A549 (cell line): ENCODE results near the gene ECM1. TPM values are rescaled to one million over a fixed set of nuclear protein-coding genes. Genes with fewer than 3 reads are reported as not detected.

ENCODE experiments used
- ATAC-seq, 2 experiments: fragments of 200-7000 bp in 1 of 2; fragments of >200 bp in 1 of 2; cut with Nextera tagmentation in 1 of 2; cut with Tn5 transposase in 1 of 2; 3 replicates each; pipeline versions ENCODE4 v1.8.0 to v1.9.1; 2018 to 2020; ENCODE audit warnings: mild to moderate bottlenecking in 1 of 2, moderate library complexity in 1 of 2
- CTCF ChIA-PET: fragments of 300-600 bp; sonication (Branson Sonifier 250); formaldehyde crosslinking; extraction: SDS; loops from one replicate; lab custom pipeline; 2021; ENCODE audit warnings: antibody characterized with exemption, inconsistent platforms; lab: Yijun Ruan, JAX
- POLR2A ChIA-PET: fragments of 350-600 bp; formaldehyde crosslinking; extraction: SDS; loops from one replicate; lab custom pipeline; 2021; ENCODE audit warnings: antibody characterized with exemption, inconsistent platforms; lab: Yijun Ruan, JAX
- DNase-seq, 2 experiments: peaks; one replicate each; pipeline versions ENCODE4 v3.0.0 to v3.0.0-alpha.2; 2011 to 2016; ENCODE audit warnings: low read depth in 1 of 2, low spot score in 1 of 2
- FAIRE-seq: peaks from 2 replicates; lab custom pipeline; 2011; peaks lifted over from hg19 to GRCh38; lab: Jason Lieb, UNC
- H3K27ac ChIP-seq, 2 experiments: fragments of >200 bp; sonication (Bioruptor Twin); formaldehyde crosslinking; 3 replicates each; pipeline ENCODE4 v1.5.1; 2016 to 2017
- H3K4me1 ChIP-seq: fragments of >200 bp; sonication (Bioruptor Twin); formaldehyde crosslinking; 3 replicates; pipeline ENCODE4 v1.6.1; 2016
- H3K4me2 ChIP-seq: fragments of >200 bp; sonication (Bioruptor Twin); formaldehyde crosslinking; 3 replicates; pipeline ENCODE4 v1.6.1; 2016
- H3K4me3 ChIP-seq: fragments of >200 bp; sonication (Bioruptor Twin); formaldehyde crosslinking; 3 replicates; pipeline ENCODE4 v1.5.1; 2016
- H3K9me3 ChIP-seq: fragments of >200 bp; sonication (Bioruptor Twin); formaldehyde crosslinking; 3 replicates; pipeline ENCODE4 v1.6.1; 2016
- BHLHE40 ChIP-seq: IDR thresholded peaks from 2 replicates; pipeline ENCODE4 v1.6.1; 2012; ENCODE audit warnings: low read depth, low read length, inconsistent platforms
- CBX8 ChIP-seq: fragments of 200-600 bp; sonication (generic); IDR thresholded peaks from 2 replicates; pipeline ENCODE4 v1.6.1; 2016
- CHD2 ChIP-seq: fragments of 150-350 bp; IDR thresholded peaks from 2 replicates; pipeline ENCODE4 v1.6.1; 2014; ENCODE audit warnings: low read length; ENCODE audit not compliant: partially characterized antibody
- CHD4 ChIP-seq: fragments of 200-600 bp; sonication (generic); IDR thresholded peaks from 2 replicates; pipeline ENCODE4 v1.6.1; 2016; ENCODE audit warnings: antibody characterized with exemption, mild to moderate bottlenecking, borderline replicate concordance
- EHMT2 ChIP-seq: fragments of 200-600 bp; sonication (generic); IDR thresholded peaks from 2 replicates; pipeline ENCODE4 v1.6.1; 2016; ENCODE audit warnings: antibody characterized with exemption, low read depth, mild to moderate bottlenecking, moderate library complexity
- ESRRA ChIP-seq: fragments of 150-350 bp; IDR thresholded peaks from 2 replicates; pipeline ENCODE4 v1.6.1; 2014; ENCODE audit warnings: mild to moderate bottlenecking, low read length, borderline replicate concordance
- FOXS1 ChIP-seq: fragments of 250-450 bp; sonication (Bioruptor Pico); IDR thresholded peaks from 2 replicates; pipeline ENCODE4 v1.5.0; 2020; ENCODE audit warnings: mild to moderate bottlenecking, moderate library complexity
- GATA3 ChIP-seq: IDR thresholded peaks from 2 replicates; pipeline ENCODE4 v1.6.1; 2012; ENCODE audit warnings: borderline replicate concordance
- HDAC2 ChIP-seq: fragments of 200-600 bp; sonication (generic); IDR thresholded peaks from 2 replicates; pipeline ENCODE4 v1.6.1; 2016
- JUN ChIP-seq, 2 experiments: fragments of >200 bp; sonication (Bioruptor Twin); formaldehyde crosslinking; IDR thresholded peaks; 2 replicates in 1 of 2; 3 replicates in 1 of 2; pipeline ENCODE4 v1.6.1; 2016 to 2017
- KDM1A ChIP-seq: fragments of 200-600 bp; sonication (generic); IDR thresholded peaks from 2 replicates; pipeline ENCODE4 v1.6.1; 2016; ENCODE audit warnings: low read depth, mild to moderate bottlenecking
- NFE2L2 ChIP-seq: fragments of 150-350 bp; conservative IDR thresholded peaks from 2 replicates; pipeline ENCODE4 v1.6.1; 2014; ENCODE audit warnings: low read length
- PHF8 ChIP-seq: fragments of 200-600 bp; sonication (generic); IDR thresholded peaks from 2 replicates; pipeline ENCODE4 v1.6.1; 2016; ENCODE audit warnings: low read depth, mild to moderate bottlenecking, antibody characterized with exemption, moderate library complexity, borderline replicate concordance
- POLR2AphosphoS2 ChIP-seq: conservative IDR thresholded peaks from 2 replicates; pipeline ENCODE4 v1.6.1; 2012; ENCODE audit warnings: low read length, improper control_type of control experiment, inconsistent platforms
- TP53 ChIP-seq: fragments of 250-450 bp; sonication (Bioruptor Pico); IDR thresholded peaks from 2 replicates; pipeline ENCODE4 v1.5.0; 2021; ENCODE audit warnings: mild to moderate bottlenecking, moderate library complexity
- ZC3H11A ChIP-seq: fragments of 450-650 bp; IDR thresholded peaks from 2 replicates; pipeline ENCODE4 v1.6.1; 2014; ENCODE audit warnings: antibody characterized with exemption, mild to moderate bottlenecking
- ZSCAN20 ChIP-seq: fragments of 250-450 bp; sonication (Bioruptor Pico); IDR thresholded peaks from 2 replicates; pipeline ENCODE4 v1.8.0; 2022; ENCODE audit warnings: mild to moderate bottlenecking, moderate library complexity
- WGBS: methylation state at CpG from one replicate; pipeline ENCODE4 v1.1.6; 2017; ENCODE audit errors: missing lambda C conversion rate; 5-methylcytosine and 5-hydroxymethylcytosine counted together
- polyA plus RNA-seq, 4 experiments: library from polyadenylated mRNA; depleted of rRNA in 3 of 4; stranded (reverse); fragments of >200 nt; fragmentation: RNase III in 1 of 4; extraction: RNeasy Plus Mini Kit Qiagen cat#74134 plus additional on column Dnase treatment in 1 of 4; gene quantifications; 2 replicates in 3 of 4; 3 replicates in 1 of 4; pipeline ENCODE4 v1.2.3, GENCODE V29; 2011 to 2017
- TF ChIP-seq, protein P1 (sequence below): fragments of 150-350 bp; IDR thresholded peaks from 2 replicates; pipeline ENCODE4 v1.6.1; 2014; ENCODE audit warnings: low read depth, mild to moderate bottlenecking, low read length
- TF ChIP-seq, protein P2 (sequence below): IDR thresholded peaks from 2 replicates; pipeline ENCODE4 v1.6.1; 2012
- TF ChIP-seq, protein P3 (sequence below): fragments of 250-450 bp; sonication (Bioruptor Pico); IDR thresholded peaks from 2 replicates; pipeline ENCODE4 v1.5.0; 2020; ENCODE audit warnings: low read depth, mild to moderate bottlenecking, moderate library complexity
- TF ChIP-seq, protein P4 (sequence below): IDR thresholded peaks from 2 replicates; pipeline ENCODE4 v1.6.1; 2012
- TF ChIP-seq, protein P5 (sequence below): fragments of >200 bp; sonication (Bioruptor Twin); formaldehyde crosslinking; IDR thresholded peaks from 3 replicates; pipeline ENCODE4 v1.6.1; 2016

Gene ECM1
- polyA plus RNA-seq, 2 of the 4 experiments (the other 2 are of a cell fraction), result 0.88 to 1.0 TPM

DNA sequence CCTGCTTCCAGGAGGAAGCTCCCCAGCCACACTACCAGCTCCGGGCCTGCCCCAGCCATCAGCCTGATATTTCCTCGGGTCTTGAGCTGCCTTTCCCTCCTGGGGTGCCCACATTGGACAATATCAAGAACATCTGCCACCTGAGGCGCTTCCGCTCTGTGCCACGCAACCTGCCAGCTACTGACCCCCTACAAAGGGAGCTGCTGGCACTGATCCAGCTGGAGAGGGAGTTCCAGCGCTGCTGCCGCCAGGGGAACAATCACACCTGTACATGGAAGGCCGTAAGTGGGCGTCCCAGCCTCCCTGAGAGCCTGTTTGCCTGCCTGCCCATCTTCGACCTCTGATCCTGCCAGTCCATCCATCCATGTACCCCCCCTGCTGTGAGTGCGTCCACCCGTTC is 3.6 kb downstream of the ECM1 start (continued):
- TF ChIP-seq CHD2, result no peak
- TF ChIP-seq EHMT2, result no peak
- TF ChIP-seq, protein P1, sequence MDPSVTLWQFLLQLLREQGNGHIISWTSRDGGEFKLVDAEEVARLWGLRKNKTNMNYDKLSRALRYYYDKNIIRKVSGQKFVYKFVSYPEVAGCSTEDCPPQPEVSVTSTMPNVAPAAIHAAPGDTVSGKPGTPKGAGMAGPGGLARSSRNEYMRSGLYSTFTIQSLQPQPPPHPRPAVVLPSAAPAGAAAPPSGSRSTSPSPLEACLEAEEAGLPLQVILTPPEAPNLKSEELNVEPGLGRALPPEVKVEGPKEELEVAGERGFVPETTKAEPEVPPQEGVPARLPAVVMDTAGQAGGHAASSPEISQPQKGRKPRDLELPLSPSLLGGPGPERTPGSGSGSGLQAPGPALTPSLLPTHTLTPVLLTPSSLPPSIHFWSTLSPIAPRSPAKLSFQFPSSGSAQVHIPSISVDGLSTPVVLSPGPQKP, result no peak
- TF ChIP-seq, protein P2, sequence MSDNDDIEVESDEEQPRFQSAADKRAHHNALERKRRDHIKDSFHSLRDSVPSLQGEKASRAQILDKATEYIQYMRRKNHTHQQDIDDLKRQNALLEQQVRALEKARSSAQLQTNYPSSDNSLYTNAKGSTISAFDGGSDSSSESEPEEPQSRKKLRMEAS, result no peak
- TF ChIP-seq POLR2AphosphoS2, result no peak
- TF ChIP-seq TP53 (CRISPR knock-in tag), result no peak
- TF ChIP-seq CHD4, result no peak

DNA sequence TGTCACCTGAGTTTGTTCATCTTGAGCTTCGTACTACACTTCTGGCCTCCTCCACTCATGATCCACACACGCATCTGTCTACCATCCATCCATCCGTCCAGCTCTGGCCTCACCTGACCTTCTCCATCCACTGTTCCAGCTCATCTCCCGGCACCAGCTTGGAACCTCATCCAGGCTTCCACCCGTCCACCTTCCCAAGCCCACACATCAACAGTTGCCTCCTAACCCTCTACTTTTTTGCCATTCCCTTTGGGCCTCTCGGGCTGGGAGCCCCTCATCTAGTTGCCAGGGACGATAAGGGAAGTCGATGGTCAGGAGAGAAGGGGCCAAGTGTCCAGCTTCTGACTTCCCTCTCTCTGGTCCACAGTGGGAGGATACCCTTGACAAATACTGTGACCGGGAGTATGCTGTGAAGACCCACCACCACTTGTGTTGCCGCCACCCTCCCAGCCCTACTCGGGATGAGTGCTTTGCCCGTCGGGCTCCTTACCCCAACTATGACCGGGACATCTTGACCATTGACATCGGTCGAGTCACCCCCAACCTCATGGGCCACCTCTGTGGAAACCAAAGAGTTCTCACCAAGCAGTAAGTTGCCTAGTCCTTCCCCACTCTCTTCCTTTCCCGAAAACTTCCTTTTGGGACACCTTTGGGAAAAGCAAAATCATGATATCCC is 4.2 kb downstream of the ECM1 start:
- no peak for FAIRE-seq
- TF ChIP-seq CHD2, result no peak
- TF ChIP-seq, protein P3, sequence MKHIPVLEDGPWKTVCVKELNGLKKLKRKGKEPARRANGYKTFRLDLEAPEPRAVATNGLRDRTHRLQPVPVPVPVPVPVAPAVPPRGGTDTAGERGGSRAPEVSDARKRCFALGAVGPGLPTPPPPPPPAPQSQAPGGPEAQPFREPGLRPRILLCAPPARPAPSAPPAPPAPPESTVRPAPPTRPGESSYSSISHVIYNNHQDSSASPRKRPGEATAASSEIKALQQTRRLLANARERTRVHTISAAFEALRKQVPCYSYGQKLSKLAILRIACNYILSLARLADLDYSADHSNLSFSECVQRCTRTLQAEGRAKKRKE, result no peak
- no peak for TF ChIP-seq JUN (IDR thresholded peaks at IDR 0.05)
- no peak for TF ChIP-seq ESRRA
- no peak for TF ChIP-seq CBX8
- TF ChIP-seq ZSCAN20 (CRISPR knock-in tag), result no peak
- no peak for TF ChIP-seq TP53 (CRISPR knock-in tag)
- no peak for TF ChIP-seq GATA3
- no peak for TF ChIP-seq BHLHE40
- no peak for TF ChIP-seq KDM1A
- TF ChIP-seq FOXS1 (CRISPR knock-in tag), result no peak
- TF ChIP-seq, protein P4, sequence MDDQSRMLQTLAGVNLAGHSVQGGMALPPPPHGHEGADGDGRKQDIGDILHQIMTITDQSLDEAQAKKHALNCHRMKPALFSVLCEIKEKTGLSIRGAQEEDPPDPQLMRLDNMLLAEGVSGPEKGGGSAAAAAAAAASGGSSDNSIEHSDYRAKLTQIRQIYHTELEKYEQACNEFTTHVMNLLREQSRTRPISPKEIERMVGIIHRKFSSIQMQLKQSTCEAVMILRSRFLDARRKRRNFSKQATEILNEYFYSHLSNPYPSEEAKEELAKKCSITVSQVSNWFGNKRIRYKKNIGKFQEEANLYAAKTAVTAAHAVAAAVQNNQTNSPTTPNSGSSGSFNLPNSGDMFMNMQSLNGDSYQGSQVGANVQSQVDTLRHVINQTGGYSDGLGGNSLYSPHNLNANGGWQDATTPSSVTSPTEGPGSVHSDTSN, result no peak
- TF ChIP-seq PHF8, result no peak
- no peak for TF ChIP-seq ZC3H11A
- no peak for TF ChIP-seq HDAC2
- DNase-seq, result no peak
- H3K4me2 ChIP-seq, result no peak overlapping the region
- H3K4me1 ChIP-seq, result peaks cover 25% of the 10 kb centered on the region
- no peaks in the 10 kb centered on the region for H3K9me3 ChIP-seq
- ChIA-PET POLR2A (no interaction called here), CTCF (interaction anchor here (0.9 to 12.4 kb wide), 6 partner anchors 9 to 301 kb away, joined by 3 to 114 read pairs (median 4); no protein-coding TSS in a partner anchor)
- no peak for ATAC-seq
- WGBS, result 73% methylated on average over 17 of the region's 17 CpGs
- H3K4me3 ChIP-seq, result no peak overlapping the region
- H3K27ac ChIP-seq, result no peak overlapping the region

DNA sequence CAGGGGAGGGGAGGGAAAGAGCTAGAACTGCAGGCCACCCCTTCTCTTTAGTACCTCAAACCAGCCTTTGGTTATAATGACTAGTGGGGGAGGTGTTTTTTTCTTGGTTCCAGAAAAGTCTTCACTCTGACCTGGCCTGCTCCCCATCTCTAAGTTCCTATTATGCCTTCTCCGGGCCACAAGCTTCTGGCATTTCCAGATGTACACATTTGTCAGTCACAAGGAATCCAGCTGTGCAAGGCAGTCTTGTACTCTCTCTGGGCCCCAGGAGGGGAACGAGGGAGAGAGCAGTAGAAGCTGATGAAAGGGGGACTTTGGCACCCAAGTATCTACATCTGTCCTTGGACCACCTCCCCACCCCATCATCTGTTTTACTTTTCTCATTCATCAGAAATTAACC is 4.9 kb downstream of the ECM1 start:
- TF ChIP-seq GATA3, result no peak
- TF ChIP-seq JUN (IDR thresholded peaks at IDR 0.05), result no peak
- TF ChIP-seq NFE2L2, result no peak
- TF ChIP-seq, protein P5, sequence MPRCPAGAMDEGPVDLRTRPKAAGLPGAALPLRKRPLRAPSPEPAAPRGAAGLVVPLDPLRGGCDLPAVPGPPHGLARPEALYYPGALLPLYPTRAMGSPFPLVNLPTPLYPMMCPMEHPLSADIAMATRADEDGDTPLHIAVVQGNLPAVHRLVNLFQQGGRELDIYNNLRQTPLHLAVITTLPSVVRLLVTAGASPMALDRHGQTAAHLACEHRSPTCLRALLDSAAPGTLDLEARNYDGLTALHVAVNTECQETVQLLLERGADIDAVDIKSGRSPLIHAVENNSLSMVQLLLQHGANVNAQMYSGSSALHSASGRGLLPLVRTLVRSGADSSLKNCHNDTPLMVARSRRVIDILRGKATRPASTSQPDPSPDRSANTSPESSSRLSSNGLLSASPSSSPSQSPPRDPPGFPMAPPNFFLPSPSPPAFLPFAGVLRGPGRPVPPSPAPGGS, result no peak
- no peak for ATAC-seq
- FAIRE-seq, result no peak
- Histone ChIP-seq H3K4me2 (no peak overlapping the region), H3K9me3 (no peaks in the 10 kb centered on the region), H3K4me3 (no peak overlapping the region), H3K27ac (no peak overlapping the region), H3K4me1 (peaks cover 21% of the 10 kb centered on the region)
- DNase-seq, result no peak
- ChIA-PET CTCF (interaction anchor here (1.4 to 12.4 kb wide), 2 partner anchors 19 to 48 kb away, joined by 3 to 114 read pairs; no protein-coding TSS in a partner anchor), POLR2A (no interaction called here)
- WGBS, result 75% methylated on average over 2 of the region's 2 CpGs
